A549 (cell line): ENCODE results near the gene ZHX3. TPM values are rescaled to one million over a fixed set of nuclear protein-coding genes. Genes with fewer than 3 reads are reported as not detected.
A peak's percentile ranks its signal among the peaks of the same experiment; 100 is the strongest.

ENCODE experiments used
- ATAC-seq, 2 experiments: fragments of 200-7000 bp in 1 of 2; fragments of >200 bp in 1 of 2; cut with Nextera tagmentation in 1 of 2; cut with Tn5 transposase in 1 of 2; 3 replicates each; pipeline versions ENCODE4 v1.8.0 to v1.9.1; 2018 to 2020; ENCODE audit warnings: mild to moderate bottlenecking in 1 of 2, moderate library complexity in 1 of 2
- CTCF ChIA-PET: fragments of 300-600 bp; sonication (Branson Sonifier 250); formaldehyde crosslinking; extraction: SDS; loops from one replicate; lab custom pipeline; 2021; ENCODE audit warnings: antibody characterized with exemption, inconsistent platforms; lab: Yijun Ruan, JAX
- POLR2A ChIA-PET: fragments of 350-600 bp; formaldehyde crosslinking; extraction: SDS; loops from one replicate; lab custom pipeline; 2021; ENCODE audit warnings: antibody characterized with exemption, inconsistent platforms; lab: Yijun Ruan, JAX
- DNase-seq, 2 experiments: peaks; one replicate each; pipeline versions ENCODE4 v3.0.0 to v3.0.0-alpha.2; 2011 to 2016; ENCODE audit warnings: low read depth in 1 of 2, low spot score in 1 of 2
- FAIRE-seq: peaks from 2 replicates; lab custom pipeline; 2011; peaks lifted over from hg19 to GRCh38; lab: Jason Lieb, UNC
- H3K27ac ChIP-seq, 2 experiments: fragments of >200 bp; sonication (Bioruptor Twin); formaldehyde crosslinking; 3 replicates each; pipeline ENCODE4 v1.5.1; 2016 to 2017
- H3K4me1 ChIP-seq: fragments of >200 bp; sonication (Bioruptor Twin); formaldehyde crosslinking; 3 replicates; pipeline ENCODE4 v1.6.1; 2016
- H3K4me2 ChIP-seq: fragments of >200 bp; sonication (Bioruptor Twin); formaldehyde crosslinking; 3 replicates; pipeline ENCODE4 v1.6.1; 2016
- H3K4me3 ChIP-seq: fragments of >200 bp; sonication (Bioruptor Twin); formaldehyde crosslinking; 3 replicates; pipeline ENCODE4 v1.5.1; 2016
- H3K9me3 ChIP-seq: fragments of >200 bp; sonication (Bioruptor Twin); formaldehyde crosslinking; 3 replicates; pipeline ENCODE4 v1.6.1; 2016
- BCL3 ChIP-seq: fragments of >200 bp; sonication (Bioruptor Twin); formaldehyde crosslinking; IDR thresholded peaks from 3 replicates; pipeline ENCODE4 v1.6.1; 2016
- CBX2 ChIP-seq: fragments of 200-600 bp; sonication (generic); IDR thresholded peaks from 2 replicates; pipeline ENCODE4 v1.6.1; 2016; ENCODE audit warnings: low read depth, mild to moderate bottlenecking, borderline replicate concordance
- CEBPB ChIP-seq, 2 experiments: fragments of >200 bp in 1 of 2; sonication (Bioruptor Twin) in 1 of 2; formaldehyde crosslinking in 1 of 2; IDR thresholded peaks; 2 replicates each; pipeline ENCODE4 v1.6.1; 2012 to 2016
- CTCF ChIP-seq: fragments of >200 bp; sonication (Bioruptor Twin); formaldehyde crosslinking; IDR thresholded peaks from 3 replicates; pipeline ENCODE4 v1.5.1; 2016
- ESRRA ChIP-seq: fragments of 150-350 bp; IDR thresholded peaks from 2 replicates; pipeline ENCODE4 v1.6.1; 2014; ENCODE audit warnings: mild to moderate bottlenecking, low read length, borderline replicate concordance
- FOSB ChIP-seq: fragments of 250-450 bp; sonication (Bioruptor Pico); IDR thresholded peaks from 2 replicates; pipeline ENCODE4 v1.5.0; 2020; ENCODE audit warnings: mild to moderate bottlenecking, moderate library complexity
- FOXS1 ChIP-seq: fragments of 250-450 bp; sonication (Bioruptor Pico); IDR thresholded peaks from 2 replicates; pipeline ENCODE4 v1.5.0; 2020; ENCODE audit warnings: mild to moderate bottlenecking, moderate library complexity
- GATA3 ChIP-seq: IDR thresholded peaks from 2 replicates; pipeline ENCODE4 v1.6.1; 2012; ENCODE audit warnings: borderline replicate concordance
- HDAC2 ChIP-seq: fragments of 200-600 bp; sonication (generic); IDR thresholded peaks from 2 replicates; pipeline ENCODE4 v1.6.1; 2016
- HOXA7 ChIP-seq: fragments of 250-450 bp; sonication (Bioruptor Pico); IDR thresholded peaks from 2 replicates; pipeline ENCODE4 v1.5.0; 2020; ENCODE audit warnings: mild to moderate bottlenecking, moderate library complexity
- JUN ChIP-seq, 2 experiments: fragments of >200 bp; sonication (Bioruptor Twin); formaldehyde crosslinking; IDR thresholded peaks; 2 replicates in 1 of 2; 3 replicates in 1 of 2; pipeline ENCODE4 v1.6.1; 2016 to 2017
- KDM1A ChIP-seq: fragments of 200-600 bp; sonication (generic); IDR thresholded peaks from 2 replicates; pipeline ENCODE4 v1.6.1; 2016; ENCODE audit warnings: low read depth, mild to moderate bottlenecking
- KDM5A ChIP-seq: fragments of 200-600 bp; sonication (generic); IDR thresholded peaks from 2 replicates; pipeline ENCODE4 v1.6.1; 2016; ENCODE audit warnings: antibody characterized with exemption, mild to moderate bottlenecking
- NFE2L2 ChIP-seq: fragments of 150-350 bp; conservative IDR thresholded peaks from 2 replicates; pipeline ENCODE4 v1.6.1; 2014; ENCODE audit warnings: low read length
- NPAS2 ChIP-seq: fragments of 250-450 bp; sonication (Bioruptor Pico); IDR thresholded peaks from 2 replicates; pipeline ENCODE4 v1.8.0; 2022; ENCODE audit warnings: mild to moderate bottlenecking, moderate library complexity, borderline replicate concordance
- NR3C1 ChIP-seq: fragments of >200 bp; sonication (Bioruptor Twin); formaldehyde crosslinking; IDR thresholded peaks from 3 replicates; pipeline ENCODE4 v1.6.1; 2017
- PHF8 ChIP-seq: fragments of 200-600 bp; sonication (generic); IDR thresholded peaks from 2 replicates; pipeline ENCODE4 v1.6.1; 2016; ENCODE audit warnings: low read depth, mild to moderate bottlenecking, antibody characterized with exemption, moderate library complexity, borderline replicate concordance
- POLR2A ChIP-seq: IDR thresholded peaks from 2 replicates; pipeline ENCODE4 v1.6.1; 2012; ENCODE audit warnings: mild to moderate bottlenecking, low read length
- RARB ChIP-seq: fragments of 250-450 bp; sonication (Bioruptor Pico); IDR thresholded peaks from 2 replicates; pipeline ENCODE4 v1.8.0; 2021; ENCODE audit warnings: mild to moderate bottlenecking, moderate library complexity
- RCOR1 ChIP-seq: fragments of 150-350 bp; IDR thresholded peaks from 2 replicates; pipeline ENCODE4 v1.6.1; 2014; ENCODE audit warnings: antibody characterized with exemption, low read length, low read depth
- REST ChIP-seq: fragments of 200-600 bp; sonication (generic); IDR thresholded peaks from 2 replicates; pipeline ENCODE4 v1.6.1; 2016; ENCODE audit warnings: antibody characterized with exemption, mild to moderate bottlenecking, moderate library complexity
- RFX5 ChIP-seq: fragments of 450-650 bp; IDR thresholded peaks from 2 replicates; pipeline ENCODE4 v1.7.1; 2014; ENCODE audit warnings: antibody characterized with exemption, mild to moderate bottlenecking, moderate library complexity
- RNF2 ChIP-seq: fragments of 200-600 bp; sonication (generic); IDR thresholded peaks from 2 replicates; pipeline ENCODE4 v1.6.1; 2016; ENCODE audit warnings: low read depth, mild to moderate bottlenecking, antibody characterized with exemption, moderate library complexity, borderline replicate concordance
- SMC3 ChIP-seq: fragments of >200 bp; sonication (Bioruptor Twin); formaldehyde crosslinking; IDR thresholded peaks from 3 replicates; pipeline ENCODE4 v1.6.1; 2018; ENCODE audit warnings: inconsistent platforms
- SREBF2 ChIP-seq: fragments of 450-650 bp; IDR thresholded peaks from 2 replicates; pipeline ENCODE4 v1.6.1; 2014; ENCODE audit warnings: mild to moderate bottlenecking, moderate library complexity
- USF2 ChIP-seq: fragments of 450-650 bp; IDR thresholded peaks from 2 replicates; pipeline ENCODE4 v1.6.1; 2014; ENCODE audit warnings: antibody characterized with exemption
- ZC3H11A ChIP-seq: fragments of 450-650 bp; IDR thresholded peaks from 2 replicates; pipeline ENCODE4 v1.6.1; 2014; ENCODE audit warnings: antibody characterized with exemption, mild to moderate bottlenecking
- ZFP36 ChIP-seq: fragments of 450-650 bp; IDR thresholded peaks from 2 replicates; pipeline ENCODE4 v1.6.1; 2014; ENCODE audit warnings: borderline replicate concordance; ENCODE audit not compliant: partially characterized antibody
- ZNF302 ChIP-seq: fragments of 250-450 bp; sonication (Bioruptor Pico); IDR thresholded peaks from 2 replicates; pipeline ENCODE4 v1.9.0; 2021; ENCODE audit warnings: inconsistent platforms, mild to moderate bottlenecking, moderate library complexity
- WGBS: methylation state at CpG from one replicate; pipeline ENCODE4 v1.1.6; 2017; ENCODE audit errors: missing lambda C conversion rate; 5-methylcytosine and 5-hydroxymethylcytosine counted together
- polyA plus RNA-seq, 4 experiments: library from polyadenylated mRNA; depleted of rRNA in 3 of 4; stranded (reverse); fragments of >200 nt; fragmentation: RNase III in 1 of 4; extraction: RNeasy Plus Mini Kit Qiagen cat#74134 plus additional on column Dnase treatment in 1 of 4; gene quantifications; 2 replicates in 3 of 4; 3 replicates in 1 of 4; pipeline ENCODE4 v1.2.3, GENCODE V29; 2011 to 2017

The ZHX3 gene
- polyA plus RNA-seq, 2 of the 4 experiments (the other 2 are of a cell fraction): 3.6 to 4.1 TPM

GRCh38 chr20:41320441-41320840, 2.9 kb upstream of the ZHX3 start:
- TF ChIP-seq REST: no peak
- no peak for TF ChIP-seq ZNF302 (CRISPR knock-in tag)
- no peak for TF ChIP-seq NPAS2
- no peak for TF ChIP-seq CEBPB (IDR thresholded peaks at IDR 0.05)
- no peak for TF ChIP-seq RNF2
- TF ChIP-seq BCL3: no peak
- no peak for TF ChIP-seq KDM1A
- TF ChIP-seq CBX2: no peak
- TF ChIP-seq NR3C1: no peak
- no peak for TF ChIP-seq ZC3H11A
- TF ChIP-seq PHF8: no peak
- no peak for TF ChIP-seq RCOR1
- TF ChIP-seq HOXA7 (CRISPR knock-in tag): no peak
- TF ChIP-seq NFE2L2: no peak
- no peak for TF ChIP-seq HDAC2
- ChIA-PET POLR2A (no interaction called here), CTCF (interaction anchor here (2.1 to 4.5 kb wide), 3 partner anchors 20 to 185 kb away, joined by 7 to 31 read pairs (median 12); partner anchors contain the start of gene LPIN3)
- Histone ChIP-seq H3K4me1 (peaks cover 20% of the 10 kb centered on the region; the same call in 2 of the 3 replicates), H3K4me3 (no peak overlapping the region), H3K4me2 (no peak overlapping the region), H3K27ac (no peak overlapping the region), H3K9me3 (no peaks in the 10 kb centered on the region)
- no peak for DNase-seq
- no peak for FAIRE-seq
- no peak for ATAC-seq

- Histone ChIP-seq H3K4me1 (peaks cover 20% of the 10 kb centered on the region; the same call in 2 of the 3 replicates), H3K4me3 (peak overlapping the region; percentile 73), H3K27ac (peak overlapping the region; percentile 74 to 87), H3K4me2 (peak overlapping the region; percentile 81), H3K9me3 (no peaks in the 10 kb centered on the region)
- 17% methylated on average over 5 of the region's 5 CpGs for WGBS
- TF ChIP-seq KDM5A (no peak), NPAS2 (no peak), RARB (CRISPR knock-in tag) (no peak), ZC3H11A (no peak), ESRRA (no peak), SREBF2 (no peak), RCOR1 (no peak), FOXS1 (no peak), CTCF (no peak), KDM1A (no peak), SMC3 (no peak), USF2 (no peak), GATA3 (no peak), JUN (IDR thresholded peaks at IDR 0.05) (no peak), ZFP36 (no peak), REST (no peak), RFX5 (no peak), FOSB (CRISPR knock-in tag) (no peak), POLR2A (no peak)
- ChIA-PET POLR2A (no interaction called here), CTCF (interaction anchor here (1.1 to 3.3 kb wide), 4 partner anchors 17 to 355 kb away, joined by 3 to 19 read pairs (median 4); partner anchors contain the start of gene LPIN3)
- ATAC-seq: no peak
- no peak for FAIRE-seq
- no peak for DNase-seq
Observed at GRCh38 chr20:41318271-41318649, 729 bp upstream of the ZHX3 start.
